Inflammatory macrophage treated with lipopolysaccharide for 4 hours (primary cell): ENCODE data around the gene MPV17L2.

Experiments
- DNase-seq: peaks from one replicate; pipeline ENCODE4 v3.0.0-alpha.2; 2020

MPV17L2 gene

GRCh38 chr19:18219911-18220631 lies 27.1 kb downstream of the MPV17L2 start:
- DNase-seq: no peak

DNA sequence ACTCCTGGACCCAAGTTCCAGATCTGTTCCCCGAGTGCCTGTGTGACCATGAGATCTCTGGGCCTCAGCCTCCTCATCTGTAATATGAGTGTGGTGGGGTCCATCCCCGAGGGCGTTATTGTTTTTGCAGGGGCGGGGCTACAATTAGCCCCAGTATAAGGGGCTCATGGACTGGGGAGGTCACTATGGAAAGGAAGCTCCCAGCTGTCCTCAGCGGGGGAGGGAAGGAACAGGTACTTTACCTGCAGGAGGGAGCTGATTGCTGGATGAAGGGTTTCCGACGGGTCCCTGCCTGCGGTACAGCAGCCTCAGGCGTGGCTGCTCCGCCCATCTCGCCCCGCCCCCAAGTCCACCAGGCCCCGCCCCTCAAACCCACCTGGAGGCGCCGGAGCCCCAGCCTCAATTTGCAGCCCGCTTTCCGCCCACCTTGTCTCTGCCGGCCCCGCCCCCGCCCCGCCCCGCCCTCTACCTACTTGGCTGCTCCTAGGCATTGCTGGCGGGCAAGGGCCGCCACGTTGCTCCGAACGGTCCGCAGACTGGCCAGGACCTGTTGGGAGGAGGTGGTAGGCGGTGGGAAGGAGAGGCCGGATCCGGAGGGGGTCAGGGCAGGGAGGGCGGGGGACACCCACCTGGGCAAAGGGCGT lies 27.7 kb downstream of the MPV17L2 start:
- no peak for DNase-seq

DNA sequence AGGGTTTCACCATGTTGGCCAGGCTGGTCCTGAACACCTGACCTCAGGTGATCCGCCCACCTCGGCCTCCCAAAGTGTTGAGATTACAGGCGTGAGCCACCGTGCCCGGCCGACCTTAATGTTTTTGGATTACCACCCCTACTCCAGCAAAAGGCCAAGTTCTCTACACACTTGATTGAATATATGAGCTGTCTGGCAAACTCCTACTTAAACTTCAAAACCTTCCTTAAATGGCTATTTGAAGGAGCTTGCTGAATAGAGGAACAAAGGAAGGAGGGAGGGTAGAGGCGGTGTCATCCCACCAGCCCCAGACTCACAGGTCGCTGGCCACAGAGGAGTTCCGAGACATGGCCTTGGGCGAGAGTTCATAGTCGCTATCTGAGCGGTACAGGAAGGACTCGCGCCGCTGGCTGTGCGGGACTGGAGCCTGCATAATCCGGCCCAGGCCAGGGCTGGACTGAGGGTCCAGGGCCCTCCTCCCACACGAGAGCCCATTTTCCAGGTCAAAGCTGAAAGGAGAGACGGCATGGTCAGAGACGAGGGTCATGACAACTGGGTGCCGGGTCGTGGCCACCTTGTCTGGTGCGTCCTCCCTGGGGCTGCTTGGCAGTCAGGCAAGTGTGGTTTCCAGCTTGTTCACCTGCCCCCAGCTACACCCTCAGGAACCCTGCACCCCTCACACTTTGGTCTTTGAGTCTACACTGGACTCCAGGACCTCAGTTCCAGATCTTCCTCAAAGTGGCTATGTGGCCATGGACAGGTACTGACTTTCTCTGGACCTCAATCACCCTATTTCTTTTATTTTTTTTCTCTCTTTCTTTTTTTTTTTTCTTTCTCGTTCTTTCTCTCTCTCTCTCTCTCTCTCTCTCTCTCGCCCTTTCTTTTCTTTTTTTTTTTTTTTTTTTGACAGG lies 29.1 kb downstream of the MPV17L2 start:
- DNase-seq: no peak

DNA sequence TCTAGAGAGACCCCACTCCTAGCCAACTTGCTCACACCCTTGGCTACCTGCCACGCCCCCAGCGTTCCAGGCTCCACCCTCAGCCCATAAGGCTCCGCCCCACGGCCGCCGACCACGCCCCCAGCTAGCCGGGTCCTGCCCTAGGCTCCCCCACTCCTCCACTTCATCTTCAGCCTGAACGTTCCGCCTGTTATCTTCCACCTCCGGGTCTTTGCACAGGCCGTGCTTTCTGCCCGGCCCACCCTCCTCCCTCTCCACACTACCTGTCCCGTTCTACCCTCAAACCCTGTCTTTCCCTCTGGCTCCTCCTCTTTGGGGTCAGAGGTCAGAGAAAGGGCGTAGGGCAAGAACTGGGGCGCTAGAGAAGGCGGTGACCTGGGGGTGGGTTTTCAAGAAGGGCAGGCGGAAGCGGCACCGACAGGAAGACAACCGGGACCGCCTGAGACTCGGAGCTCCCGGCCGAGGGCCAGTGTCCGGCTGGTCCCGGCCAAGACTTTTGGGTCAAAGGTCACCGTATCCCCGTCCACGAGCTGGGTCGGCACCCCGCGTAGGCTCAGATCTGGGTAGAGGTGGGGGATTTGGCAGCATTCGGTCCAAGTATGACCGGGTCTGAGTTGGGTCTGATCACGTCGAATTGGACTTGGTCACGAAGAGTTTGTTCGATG lies 31.0 kb downstream of the MPV17L2 start:
- DNase-seq: peak; percentile 36

- peak; percentile 99 for DNase-seq
These were observed 31.7 kb downstream of the MPV17L2 start for GRCh38 chr19:18224525-18225354.

DNA sequence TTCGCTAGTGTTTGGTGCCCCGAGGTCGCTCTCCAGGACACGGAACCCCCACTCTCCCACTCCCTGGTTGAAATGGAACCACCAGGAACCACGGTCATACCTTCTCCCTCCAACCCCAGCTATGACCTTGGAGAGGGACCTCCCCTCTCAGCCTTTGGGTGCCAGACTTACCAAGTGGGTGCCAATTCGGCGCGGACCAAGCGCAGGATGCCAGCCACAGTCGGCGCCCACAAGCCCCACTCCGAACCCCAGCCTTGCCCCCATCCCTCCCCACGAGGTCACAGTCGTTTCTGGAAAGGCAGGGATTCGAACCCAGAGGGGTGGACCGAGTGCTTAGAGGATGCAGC lies 32.3 kb downstream of the MPV17L2 start:
- no peak for DNase-seq

DNA sequence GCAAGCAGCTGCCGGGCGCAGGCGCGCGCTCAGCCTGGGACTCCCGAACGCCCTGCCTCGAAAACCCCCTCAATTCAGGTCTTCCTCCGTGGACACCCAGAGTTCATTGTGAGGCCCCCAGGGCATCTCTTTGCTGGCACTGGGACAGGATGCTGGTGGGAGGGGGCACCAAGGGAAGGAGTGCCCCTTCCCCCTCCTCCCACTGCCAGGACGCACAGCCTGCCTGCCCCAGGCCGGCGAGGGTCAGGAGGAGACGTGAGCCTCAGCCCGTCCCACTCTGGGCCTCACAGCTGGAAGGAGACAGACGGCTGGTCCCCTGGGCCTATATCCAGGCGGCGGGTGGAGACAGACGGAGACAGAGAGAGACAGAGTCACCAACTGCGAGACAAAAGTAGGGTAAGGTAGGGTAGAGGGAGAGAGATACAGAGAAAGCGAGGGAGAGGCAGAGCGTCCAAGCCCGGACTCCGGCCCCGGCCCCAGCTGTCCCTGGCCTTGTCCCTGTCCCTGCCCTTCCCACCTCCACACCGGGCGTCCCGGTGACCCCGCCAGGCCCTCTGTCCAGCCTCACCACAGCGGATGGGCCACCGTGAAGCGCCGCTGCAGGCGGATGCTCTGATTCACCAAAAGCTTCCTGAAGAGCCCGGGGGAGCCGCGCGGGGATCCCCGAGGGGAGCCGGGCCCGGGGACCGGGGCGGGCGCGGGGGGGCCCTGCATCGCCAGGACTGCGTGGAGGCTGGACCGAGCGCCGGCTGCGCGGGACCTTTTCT lies 32.9 kb downstream of the MPV17L2 start, which contains the start of gene PDE4C:
Gene PDE4C (minus strand): TSS at position 737 of the 767 bp plus-strand sequence. CDS start 23 bp downstream, at position 714.
- DNase-seq: no peak

DNA sequence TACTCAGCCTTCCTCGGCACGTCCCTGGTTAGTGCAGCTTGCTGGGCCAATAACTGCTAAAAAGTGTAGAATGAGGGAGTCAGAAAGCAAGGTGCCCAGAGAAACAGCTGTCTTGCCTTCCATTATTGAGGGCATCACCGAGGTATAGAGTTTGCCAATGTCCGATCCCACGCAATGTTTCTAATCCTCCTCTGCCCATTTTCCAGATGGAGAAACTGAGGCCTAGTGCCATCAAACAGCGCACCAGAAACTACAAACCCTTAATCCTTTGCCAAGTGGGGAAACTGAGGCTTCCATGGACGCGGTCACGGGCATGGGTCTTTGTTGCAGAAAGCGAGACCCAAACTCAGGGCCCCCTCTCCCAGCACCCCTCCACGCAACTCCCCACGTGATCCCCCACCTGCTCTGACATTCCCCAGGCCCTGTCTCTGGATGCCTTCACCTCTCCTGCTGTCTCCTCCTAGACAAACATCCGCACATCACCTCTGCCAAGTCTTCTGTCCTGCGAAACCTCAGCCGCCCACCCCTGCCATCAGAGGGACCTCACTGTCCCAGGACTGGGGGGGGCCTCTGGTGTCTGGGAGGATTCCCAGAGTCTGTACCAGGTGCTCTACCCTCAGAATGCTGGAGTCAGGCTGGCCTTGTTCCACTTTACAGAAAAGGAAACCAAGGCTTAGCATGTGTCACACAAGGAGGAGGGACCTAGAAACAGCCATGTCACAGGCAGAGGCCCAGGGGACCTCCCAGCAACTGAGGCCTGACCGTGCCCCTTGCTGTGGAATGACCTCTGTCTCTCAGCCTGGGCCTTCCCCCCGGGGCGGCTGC lies 34.1 kb downstream of the MPV17L2 start:
- no peak for DNase-seq

DNA sequence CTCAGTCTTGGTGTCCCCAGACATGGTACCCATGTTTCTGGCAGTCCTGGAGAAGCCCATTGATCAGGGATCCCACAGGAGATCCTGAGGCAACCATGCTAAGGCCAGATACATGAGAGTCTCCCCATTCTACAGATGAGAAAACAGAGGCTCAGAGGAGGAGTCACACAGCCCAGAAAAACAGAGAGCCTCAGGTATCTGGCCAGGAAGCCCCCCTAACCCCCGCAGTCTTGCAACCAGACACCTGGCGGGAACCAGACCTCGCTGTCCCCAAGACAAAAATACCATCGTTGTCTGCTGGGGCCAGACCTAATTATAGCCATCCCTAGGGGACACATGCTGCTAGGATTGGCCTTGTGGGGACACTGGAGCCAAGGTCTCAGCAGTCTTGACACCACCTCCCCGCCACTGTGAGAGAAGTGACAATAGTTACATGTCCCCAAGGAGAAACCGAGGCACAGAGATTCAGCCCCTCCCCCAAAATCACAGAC lies 34.8 kb downstream of the MPV17L2 start:
- DNase-seq: no peak

GRCh38 chr19:18229474-18229873 lies 36.5 kb downstream of the MPV17L2 start:
- DNase-seq: no peak

GRCh38 chr19:18229915-18230314 lies 36.9 kb downstream of the MPV17L2 start:
- no peak for DNase-seq

GRCh38 chr19:18230941-18231734 lies 38.1 kb downstream of the MPV17L2 start:
- DNase-seq: peak; percentile 69

- DNase-seq: peak; percentile 33
These were observed 38.8 kb downstream of the MPV17L2 start for GRCh38 chr19:18231775-18232174.

DNA sequence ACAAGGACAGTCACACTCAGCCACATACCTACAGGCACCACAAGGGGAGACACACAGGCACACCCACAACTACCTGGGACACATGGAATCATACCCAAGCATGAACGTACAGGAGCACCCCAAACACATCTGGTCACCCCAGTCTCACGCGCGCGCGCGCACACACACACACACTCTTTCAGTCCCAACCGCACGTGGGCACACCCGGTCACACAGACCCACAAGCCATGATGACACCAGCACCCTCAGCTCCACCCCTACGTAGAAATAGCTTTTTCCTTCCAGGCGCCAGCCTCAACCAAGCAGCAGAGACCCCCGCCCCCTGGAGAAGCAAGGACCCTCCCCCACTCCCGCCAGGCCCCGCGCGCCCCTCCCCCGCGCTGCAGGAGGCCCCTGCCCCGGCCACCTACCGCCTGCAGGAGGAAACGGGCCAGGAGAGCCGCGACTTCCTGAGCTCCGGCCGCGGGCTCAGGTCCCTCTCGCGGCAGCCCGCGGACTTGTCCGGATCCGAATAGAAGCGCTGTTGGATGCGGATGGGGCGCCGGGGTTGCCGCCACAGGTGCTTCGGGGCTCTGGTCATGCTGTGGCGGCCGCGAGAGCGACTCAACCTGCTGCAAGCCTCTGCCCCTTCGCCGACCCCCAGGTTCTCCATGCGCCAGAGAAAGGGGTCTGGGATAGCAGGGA lies 39.7 kb downstream of the MPV17L2 start:
- DNase-seq: no peak

- peak; percentile 22 for DNase-seq
These were observed 40.3 kb downstream of the MPV17L2 start for GRCh38 chr19:18233224-18233825.

DNA sequence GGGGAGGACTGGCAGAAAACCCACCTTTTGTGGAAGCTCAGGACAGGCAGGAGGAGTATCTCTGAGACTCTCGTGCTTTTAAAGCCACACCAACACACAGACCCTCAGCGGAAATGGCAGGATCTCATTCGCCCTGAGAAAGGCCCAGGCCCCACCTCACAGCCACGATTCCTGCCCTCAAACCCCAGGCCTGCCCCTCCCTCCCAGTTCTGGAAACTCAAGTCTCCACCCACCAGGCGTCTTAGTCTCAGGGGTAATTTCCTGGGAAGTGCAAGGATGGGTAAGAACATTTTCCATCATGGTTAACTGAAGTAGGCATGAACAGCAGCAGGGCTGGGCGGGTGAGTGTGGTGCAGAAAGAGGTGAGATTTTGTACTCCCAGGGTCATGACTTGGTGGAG lies 41.2 kb downstream of the MPV17L2 start:
- DNase-seq: no peak

GRCh38 chr19:18239303-18239702 lies 46.3 kb downstream of the MPV17L2 start:
- DNase-seq: no peak

- DNase-seq: no peak
These were observed 52.3 kb downstream of the MPV17L2 start for GRCh38 chr19:18245297-18245696.
